H1 (cell line): ENCODE data around the gene CDC42. TPM values are rescaled to one million over a fixed set of nuclear protein-coding genes. Genes with fewer than 3 reads are reported as not detected.

ENCODE experiments used
- ATF3 ChIP-seq: IDR thresholded peaks from 2 replicates; pipeline ENCODE4 v1.6.1; 2011; ENCODE audit warnings: low read depth, mild to moderate bottlenecking, low read length; ENCODE audit not compliant: insufficient read depth
- BACH1 ChIP-seq: IDR thresholded peaks from 2 replicates; pipeline ENCODE4 v1.6.1; 2012; ENCODE audit warnings: low read length, improper control_type of control experiment
- CTCF ChIP-seq, 3 experiments: IDR thresholded peaks; 1 replicate in 2 of 3; 2 replicates in 1 of 3; pipeline versions ENCODE4 v1.5.1 to v1.6.1; 2011; ENCODE audit warnings: low read length in 3 of 3, mild to moderate bottlenecking in 3 of 3, inconsistent platforms in 2 of 3, low read depth in 1 of 3, moderate library complexity in 1 of 3; ENCODE audit not compliant: insufficient read depth in 1 of 3; ENCODE audit errors: control extremely low read depth in 1 of 3
- KDM1A ChIP-seq: fragments of 200-600, 300-600 bp; sonication (generic); IDR thresholded peaks from 2 replicates; pipeline ENCODE4 v1.7.1; 2016; ENCODE audit warnings: mild to moderate bottlenecking, low read length, borderline replicate concordance
- POLR2AphosphoS5 ChIP-seq: IDR thresholded peaks from 2 replicates; pipeline ENCODE4 v1.6.1; 2011; ENCODE audit warnings: low read depth, low read length
- RNF2 ChIP-seq: fragments of 200-900, 300-1000 bp; sonication (generic); IDR thresholded peaks from 2 replicates; pipeline ENCODE4 v1.7.1; 2016; ENCODE audit warnings: borderline replicate concordance, low read depth, mild to moderate bottlenecking, antibody characterized with exemption, low read length; ENCODE audit not compliant: poor library complexity, severe bottlenecking; ENCODE audit errors: missing control alignments
- TCF12 ChIP-seq: IDR thresholded peaks from 2 replicates; pipeline ENCODE4 v1.6.1; 2011; ENCODE audit warnings: low read depth, mild to moderate bottlenecking, low read length
- ZNF274 ChIP-seq: IDR thresholded peaks from 2 replicates; pipeline ENCODE4 v1.7.0; 2012; ENCODE audit warnings: low read length, borderline replicate concordance; ENCODE audit errors: extremely low read depth
- polyA plus RNA-seq, 7 experiments: library from polyadenylated mRNA; depleted of rRNA in 3 of 7; stranded (reverse) in 5 of 7; unstranded in 2 of 7; fragments of >200 nt in 5 of 7; fragments of 200-250 nt in 2 of 7; gene quantifications; 1 replicate in 5 of 7; 2 replicates in 1 of 7; 4 replicates in 1 of 7; pipeline versions ENCODE4 v1.2.1 to v1.2.3, GENCODE V29; 2011 to 2013; ENCODE audit warnings: missing spikeins in 2 of 7, mixed read lengths in 2 of 7
- total RNA-seq: library from RNA; stranded (reverse); fragmentation: NEBNext Ultra II Directional; extraction: Animal tissue kit (Norgen Biotek cat#: 25700); gene quantifications from 2 replicates; pipeline ENCODE4 v1.2.1, GENCODE V29; 2021

The CDC42 gene
- total and polyA plus RNA-seq, 2 of the 8 experiments (the other 6 are each of a cell fraction or from before 2014, with no cell fraction given), result 110 to 179 TPM

- TF ChIP-seq RNF2 (no peak), POLR2AphosphoS5 (no peak), CTCF (IDR thresholded peaks at IDR 0.05; ENCODE audit: control extremely low read depth in 1 of 3, insufficient read depth in 1 of 3, low read depth in 1 of 3, low read length in 3 of 3) (no peak), ATF3 (no peak), ZNF274 (no peak), BACH1 (no peak), KDM1A (no peak), TCF12 (no peak)
- TF ChIP-seq, all 59 proteins: peak for 0
Measured at GRCh38 chr1:22133247-22133930, 80.9 kb downstream of the CDC42 start (continued).
